B cell (primary cell): ENCODE measurements around the gene SLC9A9.
"Not testable (repeated sequence)": the region's sequence is repeated elsewhere in the genome, so short reads cannot be mapped to it uniquely, and the experiment has no call there.

Experiments used
- EZH2 ChIP-seq: IDR thresholded peaks from 2 replicates; pipeline ENCODE4 v1.6.1; 2012; ENCODE audit warnings: borderline replicate concordance, low read depth, mild to moderate bottlenecking, moderate library complexity, low read length; ENCODE audit not compliant: insufficient read depth, poor library complexity, severe bottlenecking
- TF ChIP-seq, protein P1 (sequence below): fragments of 200-600 bp; IDR thresholded peaks from one replicate; pipeline ENCODE4 v1.8.0; 2022; ENCODE audit warnings: antibody characterized with exemption, mild to moderate bottlenecking

DNA sequence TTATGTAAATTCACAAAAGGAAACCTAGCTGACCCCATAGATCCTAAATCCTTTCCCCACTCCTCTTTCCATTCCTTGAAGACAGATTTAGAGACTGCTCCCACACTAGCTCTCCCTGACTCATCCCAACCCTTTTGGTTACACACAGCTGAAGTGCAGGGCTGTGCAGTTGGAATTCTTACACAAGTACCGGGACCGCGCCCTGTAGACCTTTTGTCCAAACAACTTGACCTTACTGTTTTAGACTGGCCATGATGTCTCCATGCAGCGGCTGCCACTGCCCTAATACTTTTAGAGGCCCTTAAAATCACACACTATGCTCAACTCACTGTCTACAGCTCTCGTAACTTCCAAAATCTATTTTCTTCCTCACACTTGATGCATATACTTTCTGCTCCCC is 47.2 kb downstream of the SLC9A9 start:
- TF ChIP-seq, protein P1, sequence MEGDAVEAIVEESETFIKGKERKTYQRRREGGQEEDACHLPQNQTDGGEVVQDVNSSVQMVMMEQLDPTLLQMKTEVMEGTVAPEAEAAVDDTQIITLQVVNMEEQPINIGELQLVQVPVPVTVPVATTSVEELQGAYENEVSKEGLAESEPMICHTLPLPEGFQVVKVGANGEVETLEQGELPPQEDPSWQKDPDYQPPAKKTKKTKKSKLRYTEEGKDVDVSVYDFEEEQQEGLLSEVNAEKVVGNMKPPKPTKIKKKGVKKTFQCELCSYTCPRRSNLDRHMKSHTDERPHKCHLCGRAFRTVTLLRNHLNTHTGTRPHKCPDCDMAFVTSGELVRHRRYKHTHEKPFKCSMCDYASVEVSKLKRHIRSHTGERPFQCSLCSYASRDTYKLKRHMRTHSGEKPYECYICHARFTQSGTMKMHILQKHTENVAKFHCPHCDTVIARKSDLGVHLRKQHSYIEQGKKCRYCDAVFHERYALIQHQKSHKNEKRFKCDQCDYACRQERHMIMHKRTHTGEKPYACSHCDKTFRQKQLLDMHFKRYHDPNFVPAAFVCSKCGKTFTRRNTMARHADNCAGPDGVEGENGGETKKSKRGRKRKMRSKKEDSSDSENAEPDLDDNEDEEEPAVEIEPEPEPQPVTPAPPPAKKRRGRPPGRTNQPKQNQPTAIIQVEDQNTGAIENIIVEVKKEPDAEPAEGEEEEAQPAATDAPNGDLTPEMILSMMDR: not testable (repeated sequence)
- not testable (repeated sequence) for TF ChIP-seq EZH2
